ENCODE data around the gene SPATA33. TPM values are rescaled to one million over a fixed set of nuclear protein-coding genes. Genes with fewer than 3 reads are reported as not detected.
"Not testable (repeated sequence)": the region's sequence is repeated elsewhere in the genome, so short reads cannot be mapped to it uniquely, and the experiment has no call there.

Gene SPATA33
- total RNA-seq, 6 experiments from 2014 or later = 6.3 to 10.1 (median 7.8) TPM

DNA sequence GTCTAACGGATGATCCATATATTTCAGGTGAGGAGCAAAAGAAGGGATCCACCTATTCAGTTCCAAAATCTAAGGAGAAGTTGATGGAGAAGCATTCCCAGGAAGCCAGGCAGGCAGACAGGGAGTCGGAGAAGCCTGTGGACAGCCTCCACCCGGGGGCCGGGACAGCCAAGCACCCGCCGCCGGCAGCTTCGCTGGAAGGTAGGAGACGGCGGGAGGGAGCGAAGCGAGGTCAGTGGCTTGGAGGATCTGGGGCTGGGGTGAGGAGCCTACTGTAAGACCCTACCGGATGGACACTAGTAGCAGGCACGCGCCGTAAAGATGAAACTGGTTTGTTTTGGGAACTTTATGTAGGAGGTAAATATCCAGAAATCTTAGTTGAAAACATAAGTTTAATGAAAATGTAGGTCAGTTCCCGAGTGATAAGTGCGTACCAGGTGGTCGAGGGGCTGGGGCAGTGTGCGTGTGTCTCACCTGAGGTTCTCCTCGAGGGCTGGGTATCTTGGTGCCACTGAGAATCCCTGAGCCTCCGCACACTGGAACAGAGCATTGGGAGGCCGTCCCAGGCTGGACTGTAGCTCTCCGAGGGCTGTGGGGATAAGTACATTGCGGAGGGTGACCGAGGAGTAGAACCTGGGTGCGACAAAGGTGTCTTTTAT, 714 bp downstream of the SPATA33 start:
- Mint-ChIP-seq H3K9me3 (no peaks in the 10 kb centered on the region), H3K27me3 (ENCODE audit: insufficient read depth) (peaks cover 2% of the 10 kb centered on the region), H3K36me3 (ENCODE audit: low read depth) (peaks cover 30% of the 10 kb centered on the region), H3K4me3 (peak overlapping the region; percentile 96), H3K27ac (peak overlapping the region; percentile 92), H3K4me1 (ENCODE audit: low read depth) (peaks cover 12% of the 10 kb centered on the region)
- TF ChIP-seq, protein P1, sequence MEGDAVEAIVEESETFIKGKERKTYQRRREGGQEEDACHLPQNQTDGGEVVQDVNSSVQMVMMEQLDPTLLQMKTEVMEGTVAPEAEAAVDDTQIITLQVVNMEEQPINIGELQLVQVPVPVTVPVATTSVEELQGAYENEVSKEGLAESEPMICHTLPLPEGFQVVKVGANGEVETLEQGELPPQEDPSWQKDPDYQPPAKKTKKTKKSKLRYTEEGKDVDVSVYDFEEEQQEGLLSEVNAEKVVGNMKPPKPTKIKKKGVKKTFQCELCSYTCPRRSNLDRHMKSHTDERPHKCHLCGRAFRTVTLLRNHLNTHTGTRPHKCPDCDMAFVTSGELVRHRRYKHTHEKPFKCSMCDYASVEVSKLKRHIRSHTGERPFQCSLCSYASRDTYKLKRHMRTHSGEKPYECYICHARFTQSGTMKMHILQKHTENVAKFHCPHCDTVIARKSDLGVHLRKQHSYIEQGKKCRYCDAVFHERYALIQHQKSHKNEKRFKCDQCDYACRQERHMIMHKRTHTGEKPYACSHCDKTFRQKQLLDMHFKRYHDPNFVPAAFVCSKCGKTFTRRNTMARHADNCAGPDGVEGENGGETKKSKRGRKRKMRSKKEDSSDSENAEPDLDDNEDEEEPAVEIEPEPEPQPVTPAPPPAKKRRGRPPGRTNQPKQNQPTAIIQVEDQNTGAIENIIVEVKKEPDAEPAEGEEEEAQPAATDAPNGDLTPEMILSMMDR (IDR thresholded peaks at IDR 0.05) = no peak
- DNase-seq = no peak

GRCh38 chr16:89660146-89660545, 2.5 kb downstream of the SPATA33 start:
- Mint-ChIP-seq H3K4me3 (no peak overlapping the region), H3K36me3 (ENCODE audit: low read depth) (peaks cover 42% of the 10 kb centered on the region), H3K4me1 (ENCODE audit: low read depth) (peaks cover 12% of the 10 kb centered on the region), H3K27ac (no peak overlapping the region), H3K9me3 (no peaks in the 10 kb centered on the region), H3K27me3 (ENCODE audit: insufficient read depth) (peaks cover 2% of the 10 kb centered on the region)
- TF ChIP-seq, protein P1 (IDR thresholded peaks at IDR 0.05) = no peak
- DNase-seq = no peak

GRCh38 chr16:89661215-89661614, 3.6 kb downstream of the SPATA33 start:
- no peaks in the 10 kb centered on the region for H3K9me3 Mint-ChIP-seq
- no peak overlapping the region for H3K4me3 Mint-ChIP-seq
- peaks cover 39% of the 10 kb centered on the region for H3K36me3 Mint-ChIP-seq (ENCODE audit: low read depth)
- H3K27me3 Mint-ChIP-seq (ENCODE audit: insufficient read depth) = peaks cover 2% of the 10 kb centered on the region
- no peak for DNase-seq
- H3K4me1 Mint-ChIP-seq (ENCODE audit: low read depth) = peaks cover 12% of the 10 kb centered on the region
- TF ChIP-seq, protein P1 (IDR thresholded peaks at IDR 0.05) = no peak
- no peak overlapping the region for H3K27ac Mint-ChIP-seq

GRCh38 chr16:89664238-89664637, 6.6 kb downstream of the SPATA33 start:
- not testable (repeated sequence) for H3K4me1 Mint-ChIP-seq (ENCODE audit: low read depth); DNase-seq
- peaks cover 40% of the 10 kb centered on the region for H3K36me3 Mint-ChIP-seq (ENCODE audit: low read depth)

DNA sequence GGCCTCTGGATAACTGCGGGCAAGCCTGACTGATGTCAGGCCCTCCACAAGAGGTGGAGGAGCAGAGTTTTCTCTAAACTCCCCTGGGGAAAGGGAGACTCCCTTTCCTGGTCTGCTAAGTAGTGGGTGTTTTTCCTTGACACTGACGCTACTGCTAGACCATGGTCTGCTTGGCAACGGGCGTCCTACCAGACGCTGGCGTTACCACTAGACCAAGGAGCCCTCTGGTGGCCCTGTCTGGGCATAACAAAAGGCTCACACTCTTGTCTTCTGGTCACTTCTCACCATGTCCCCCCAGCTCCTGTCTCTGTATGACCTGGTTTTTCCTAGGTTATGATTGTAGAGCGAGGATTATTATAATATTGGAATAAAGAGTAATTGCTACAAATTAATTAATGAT, 9.4 kb downstream of the SPATA33 start:
- Mint-ChIP-seq H3K36me3 (ENCODE audit: low read depth) (peaks cover 26% of the 10 kb centered on the region), H3K4me1 (ENCODE audit: low read depth) (peaks cover 12% of the 10 kb centered on the region)
- TF ChIP-seq, protein P1 (IDR thresholded peaks at IDR 0.05) = peak; percentile 70
- H3K4me3 Mint-ChIP-seq; H3K9me3 Mint-ChIP-seq; H3K27me3 Mint-ChIP-seq (ENCODE audit: insufficient read depth); H3K27ac Mint-ChIP-seq: not testable (repeated sequence)
- DNase-seq = peak; percentile 23

More at GRCh38 chr16:89664238-89664637, 6.6 kb downstream of the SPATA33 start:
- H3K9me3 Mint-ChIP-seq; H3K4me3 Mint-ChIP-seq; H3K27ac Mint-ChIP-seq; H3K27me3 Mint-ChIP-seq (ENCODE audit: insufficient read depth): not testable (repeated sequence)

DNA sequence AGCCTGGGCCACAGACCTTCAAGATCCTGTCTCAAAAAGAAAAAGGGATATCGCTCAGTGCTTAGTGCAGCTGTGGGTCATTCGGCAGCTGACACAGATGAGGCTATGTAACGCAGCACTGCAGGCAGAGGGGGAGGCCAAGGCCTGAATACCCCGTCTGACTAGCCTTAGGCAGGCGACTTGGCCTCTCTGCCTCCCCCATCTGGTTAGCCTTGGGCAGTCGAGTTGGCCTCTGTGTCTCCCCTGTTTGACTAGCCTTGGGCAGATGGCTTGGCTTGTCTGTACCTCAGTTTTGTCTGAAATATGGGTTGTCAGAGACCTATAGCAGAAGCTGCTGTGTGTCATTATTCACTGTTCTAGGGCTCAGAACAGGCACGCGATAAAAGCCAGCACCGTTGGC, 10.0 kb downstream of the SPATA33 start:
- Mint-ChIP-seq H3K27ac (no peak overlapping the region), H3K27me3 (ENCODE audit: insufficient read depth) (no peaks in the 10 kb centered on the region; the same call in 1 of the 2 replicates), H3K9me3 (no peaks in the 10 kb centered on the region), H3K4me1 (ENCODE audit: low read depth) (peaks cover 12% of the 10 kb centered on the region), H3K36me3 (ENCODE audit: low read depth) (peaks cover 24% of the 10 kb centered on the region), H3K4me3 (no peak overlapping the region)
- no peak for DNase-seq
- TF ChIP-seq, protein P1 (IDR thresholded peaks at IDR 0.05) = no peak

Data from HFFc6 (cell line).